ENCODE measurements around the gene RALGPS1.

Gene RALGPS1

GRCh38 chr9:127099664-127100063 is 185.1 kb downstream of the RALGPS1 start:
- no peak for DNase-seq (ENCODE audit: low read depth in 2 of 2)

- DNase-seq (ENCODE audit: low read depth in 2 of 2) = no peak
Observed at GRCh38 chr9:127102176-127102575, 187.6 kb downstream of the RALGPS1 start.

DNA sequence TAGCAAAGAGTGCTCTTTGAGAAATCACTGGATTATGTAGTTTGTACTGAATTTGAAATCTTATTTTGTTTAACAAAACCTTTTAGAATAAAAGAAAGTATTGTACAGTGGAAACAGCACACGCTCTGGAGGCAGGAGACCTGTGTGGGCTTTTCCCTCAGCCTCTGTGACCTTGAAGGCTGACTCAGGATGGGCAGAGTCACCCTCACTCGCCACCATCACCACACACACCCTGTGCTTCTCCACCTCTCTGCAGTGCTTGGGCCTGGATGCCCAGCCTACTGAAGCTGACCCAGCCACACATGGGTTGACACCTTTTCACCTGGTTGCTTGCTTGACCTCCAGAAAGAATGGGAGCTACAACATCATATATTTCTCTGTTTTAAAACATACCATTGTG is 188.2 kb downstream of the RALGPS1 start:
- no peak for DNase-seq (ENCODE audit: low read depth in 2 of 2)

DNA sequence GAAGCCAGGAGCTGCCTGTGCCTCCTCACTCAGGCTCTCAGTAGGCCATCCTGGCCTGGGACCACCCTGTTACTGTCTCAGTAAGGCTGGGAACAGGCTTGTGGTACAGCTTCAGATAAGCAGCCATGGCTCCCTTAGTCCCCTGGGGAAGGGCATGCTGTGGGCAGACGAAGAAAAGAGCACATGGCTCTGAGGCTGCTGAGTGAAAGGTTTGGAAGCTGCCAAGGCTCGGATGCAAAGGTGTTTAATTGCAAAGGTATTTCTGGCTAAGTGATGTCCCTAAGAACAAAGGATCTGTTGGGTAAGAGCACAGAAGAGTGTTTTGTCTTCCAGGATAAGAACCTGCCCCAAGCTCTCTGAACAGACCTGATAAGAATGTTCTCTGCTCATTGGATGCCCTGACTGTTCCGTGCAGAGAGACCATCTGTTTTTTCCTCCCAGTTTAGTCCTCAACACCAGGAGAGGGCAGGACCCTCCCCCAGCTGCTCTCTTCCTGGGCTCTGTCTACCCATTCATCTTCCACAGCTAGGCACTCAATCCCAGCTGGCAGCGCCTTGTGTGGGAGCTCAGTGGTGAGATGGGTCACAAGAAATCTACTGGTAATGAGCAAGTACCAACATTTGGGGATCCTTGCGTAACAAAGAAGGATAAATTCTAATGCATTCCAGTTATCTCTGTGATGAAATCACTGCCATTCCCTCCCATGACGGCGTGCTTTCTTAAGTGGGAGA is 190.2 kb downstream of the RALGPS1 start:
- no peak for DNase-seq (ENCODE audit: low read depth in 2 of 2)

- no peak for DNase-seq (ENCODE audit: low read depth in 2 of 2)
Observed at GRCh38 chr9:127105805-127106465, 191.4 kb downstream of the RALGPS1 start.

- DNase-seq (ENCODE audit: low read depth in 2 of 2) = no peak
Observed at GRCh38 chr9:127106466-127106855, 191.9 kb downstream of the RALGPS1 start.

- DNase-seq (ENCODE audit: low read depth in 2 of 2) = no peak
Observed at GRCh38 chr9:127107171-127107928, 192.8 kb downstream of the RALGPS1 start.

DNA sequence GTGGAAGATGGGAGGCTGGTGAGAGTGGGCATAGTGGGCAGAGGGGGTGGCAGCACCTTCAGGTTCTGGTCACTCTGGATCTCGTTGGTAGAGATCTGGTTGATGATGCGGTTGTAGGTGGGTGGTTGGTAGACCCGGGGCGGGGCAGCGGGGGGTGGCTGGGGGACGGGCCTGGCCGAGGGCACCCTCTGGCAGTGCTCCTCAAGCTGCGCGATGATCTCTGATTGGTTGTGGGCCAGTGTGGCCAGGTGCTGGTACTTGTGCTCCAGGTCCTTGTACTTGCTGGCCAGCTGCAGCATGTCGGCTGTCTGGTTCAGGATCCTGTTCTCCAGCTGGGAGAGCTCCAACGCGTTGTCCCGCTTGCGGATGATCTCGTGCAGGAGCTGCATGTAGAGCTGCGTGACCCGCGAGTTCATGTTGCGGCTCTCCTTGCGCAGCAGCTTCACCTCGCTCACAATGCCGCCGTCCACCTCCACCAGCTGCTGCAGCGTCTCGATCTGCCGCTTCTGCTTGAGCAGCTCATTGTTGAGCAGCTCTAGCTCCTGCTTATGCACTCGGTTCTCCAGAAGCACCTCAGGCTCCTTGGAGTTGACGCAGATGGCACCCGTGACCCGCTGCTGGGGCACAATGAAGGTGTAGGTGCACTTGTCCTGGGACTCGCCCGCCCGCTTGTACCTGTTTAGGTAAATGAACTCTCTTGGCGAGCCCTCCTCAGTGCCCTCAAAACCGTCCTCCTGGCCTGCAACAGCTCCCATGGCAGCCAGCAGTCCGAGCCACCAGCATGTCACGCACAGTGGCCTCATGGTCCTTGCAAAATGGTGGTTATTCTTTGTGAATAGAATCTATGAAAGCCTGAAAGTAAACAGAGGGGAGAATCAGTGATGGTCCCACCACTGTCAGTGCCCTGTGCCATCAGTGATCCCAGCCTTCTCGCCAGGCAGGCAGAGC is 193.6 kb downstream of the RALGPS1 start:
- no peak for DNase-seq (ENCODE audit: low read depth in 2 of 2)

DNA sequence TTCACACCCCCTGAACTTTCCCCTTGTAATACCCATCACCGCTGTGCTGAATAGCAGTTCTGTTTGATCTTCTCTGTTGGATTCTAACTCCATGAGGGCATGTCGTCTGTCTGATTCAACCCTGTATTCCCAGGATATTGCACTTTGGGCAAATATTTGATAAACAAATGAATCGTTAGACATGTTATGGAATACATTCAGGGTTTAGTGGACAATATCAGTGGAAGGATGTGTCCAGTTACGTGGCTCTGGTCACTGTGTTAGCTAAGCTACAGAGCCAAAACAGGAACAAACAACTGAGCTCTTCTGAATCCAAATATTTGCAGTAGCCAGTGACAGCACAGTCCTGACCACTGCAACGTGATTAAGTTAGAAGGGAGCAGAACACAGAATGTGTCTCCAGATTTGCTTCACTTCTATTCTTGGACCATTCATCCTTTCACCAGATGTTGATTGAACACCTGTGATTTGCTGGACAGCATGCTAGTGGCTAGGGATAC is 194.7 kb downstream of the RALGPS1 start:
- DNase-seq (ENCODE audit: low read depth in 2 of 2) = no peak

GRCh38 chr9:127112056-127112455 is 197.5 kb downstream of the RALGPS1 start:
- no peak for DNase-seq (ENCODE audit: low read depth in 2 of 2)

GRCh38 chr9:127112735-127113161 is 198.2 kb downstream of the RALGPS1 start:
- no peak for DNase-seq (ENCODE audit: low read depth in 2 of 2)

GRCh38 chr9:127113191-127113972 is 198.8 kb downstream of the RALGPS1 start:
- no peak for DNase-seq (ENCODE audit: low read depth in 2 of 2)

GRCh38 chr9:127114606-127115005 is 200.0 kb downstream of the RALGPS1 start:
- DNase-seq (ENCODE audit: low read depth in 2 of 2) = no peak

GRCh38 chr9:127116088-127116726 is 201.6 kb downstream of the RALGPS1 start:
- DNase-seq (ENCODE audit: low read depth in 2 of 2) = no peak

- no peak for DNase-seq (ENCODE audit: low read depth in 2 of 2)
Observed at GRCh38 chr9:127116957-127117356, 202.4 kb downstream of the RALGPS1 start.

DNA sequence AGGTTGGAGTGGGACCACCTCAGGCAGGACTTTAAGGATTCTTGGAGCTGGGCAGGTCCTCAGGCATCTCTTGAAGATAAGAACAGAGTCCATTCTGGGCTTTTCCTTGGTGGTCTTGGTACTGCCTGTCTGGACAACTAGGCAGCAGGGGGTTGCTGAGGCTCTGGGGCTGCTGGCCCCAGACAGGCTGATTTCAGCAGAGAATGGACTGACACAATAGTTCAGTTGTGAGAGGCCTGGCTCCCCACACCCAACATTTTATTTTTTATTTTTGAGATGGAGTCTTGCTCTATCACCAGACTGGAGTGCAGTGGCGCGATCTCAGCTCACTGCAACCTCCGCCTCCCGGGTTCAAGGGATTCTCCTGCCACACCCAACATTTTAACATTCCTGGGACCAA is 203.2 kb downstream of the RALGPS1 start:
- no peak for DNase-seq (ENCODE audit: low read depth in 2 of 2)

GRCh38 chr9:127118597-127119319 is 204.2 kb downstream of the RALGPS1 start:
- DNase-seq (ENCODE audit: low read depth in 2 of 2) = no peak

- no peak for DNase-seq (ENCODE audit: low read depth in 2 of 2)
Observed at GRCh38 chr9:127119320-127119709, 204.7 kb downstream of the RALGPS1 start.

DNA sequence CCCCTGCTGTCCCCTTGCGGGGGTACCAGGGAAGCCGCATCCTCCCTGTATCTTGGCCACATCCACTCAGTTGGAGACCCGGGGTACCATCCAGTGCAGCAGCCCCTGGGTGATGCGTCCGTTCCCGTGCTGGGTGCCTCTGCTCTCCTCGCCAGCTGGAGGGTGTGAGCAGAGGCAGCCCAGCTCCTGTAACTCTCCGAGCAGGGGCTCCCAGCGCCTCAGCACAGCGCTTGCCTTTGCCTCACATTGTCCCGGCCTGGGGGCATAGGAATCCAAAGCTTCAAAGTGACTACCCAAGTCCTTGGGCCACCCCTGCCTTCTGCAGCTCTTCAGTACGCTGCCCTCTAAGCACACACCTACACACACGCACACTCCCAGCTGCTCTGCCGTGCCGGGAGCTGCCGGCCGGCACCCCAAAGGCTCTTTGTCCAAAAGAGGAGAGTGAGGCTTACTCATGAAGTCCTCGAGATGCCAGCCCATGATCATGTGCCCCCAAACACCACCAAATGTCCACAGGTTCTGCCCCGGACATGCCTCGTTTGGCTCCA is 207.1 kb downstream of the RALGPS1 start:
- no peak for DNase-seq (ENCODE audit: low read depth in 2 of 2)
